H1 (cell line): ENCODE results near the gene RGP1. TPM values are rescaled to one million over a fixed set of nuclear protein-coding genes. Genes with fewer than 3 reads are reported as not detected.

Experiments
- CTCF ChIA-PET: fragments of 300-600 bp; sonication (Branson Sonifier 250); formaldehyde crosslinking; loops from one replicate; lab custom pipeline; 2021; ENCODE audit not compliant: partially characterized antibody; lab: Charles Lee
- POLR2A ChIA-PET: fragments of 300-600 bp; sonication (Branson Sonifier 250); formaldehyde crosslinking; loops from one replicate; lab custom pipeline; 2021; ENCODE audit warnings: inconsistent platforms; ENCODE audit not compliant: partially characterized antibody; lab: Charles Lee
- DNase-seq, 2 experiments: peaks; one replicate each; pipeline versions ENCODE4 v3.0.0 to v3.0.0-alpha.2; 2010 to 2022; ENCODE audit warnings: low spot score in 2 of 2, low read depth in 1 of 2, mixed read lengths in 1 of 2
- FAIRE-seq: peaks from 2 replicates; lab custom pipeline; 2011; peaks lifted over from hg19 to GRCh38; lab: Jason Lieb, UNC
- H2AFZ ChIP-seq: 2 replicates; pipeline ENCODE4 v1.8.1; 2012; ENCODE audit warnings: low read length, inconsistent platforms
- H2AK5ac ChIP-seq: 2 replicates; pipeline ENCODE4 v1.6.1; 2013; ENCODE audit warnings: low read depth, low read length
- H2BK120ac ChIP-seq: replicated peaks from 2 replicates; pipeline ENCODE3; 2013; ENCODE audit warnings: low read depth, low read length, inconsistent platforms
- H2BK12ac ChIP-seq: 2 replicates; pipeline ENCODE4 v1.6.1; 2013; ENCODE audit warnings: low read depth, low read length
- H2BK15ac ChIP-seq: 2 replicates; pipeline ENCODE4 v1.6.1; 2013; ENCODE audit warnings: low read length
- H2BK20ac ChIP-seq: 2 replicates; pipeline ENCODE4 v1.6.1; 2013; ENCODE audit warnings: low read length
- H2BK5ac ChIP-seq: 2 replicates; pipeline ENCODE4 v1.6.1; 2013; ENCODE audit warnings: low read depth, low read length
- H3K14ac ChIP-seq: 2 replicates; pipeline ENCODE4 v1.6.1; 2013; ENCODE audit warnings: inconsistent platforms; ENCODE audit not compliant: insufficient read length
- H3K18ac ChIP-seq: 2 replicates; pipeline ENCODE4 v1.6.1; 2013; ENCODE audit warnings: low read length; ENCODE audit errors: extremely low read depth
- H3K23ac ChIP-seq: 2 replicates; pipeline ENCODE4 v1.6.1; 2013; ENCODE audit warnings: inconsistent platforms; ENCODE audit not compliant: insufficient read length
- H3K23me2 ChIP-seq: 2 replicates; pipeline ENCODE4 v1.6.1; 2013; ENCODE audit warnings: low read depth, low read length
- H3K27ac ChIP-seq: 2 replicates; pipeline ENCODE4 v1.6.1; 2011; ENCODE audit warnings: low read depth, low read length, inconsistent platforms
- H3K27me3 ChIP-seq, 4 experiments: replicated peaks in 1 of 4; 1 replicate in 1 of 4; 2 replicates in 3 of 4; pipeline versions ENCODE4 v1.6.1 to v1.8.1; 2011 to 2013; ENCODE audit warnings: low read length in 3 of 4, mild to moderate bottlenecking in 3 of 4, inconsistent platforms in 2 of 4, mixed read lengths in 2 of 4, moderate library complexity in 1 of 4; ENCODE audit not compliant: control insufficient read depth in 3 of 4, insufficient read depth in 3 of 4; ENCODE audit errors: extremely low read depth in 1 of 4
- H3K36me3 ChIP-seq, 4 experiments: 2 replicates each; pipeline versions ENCODE4 v1.6.1 to v1.8.1; 2011 to 2013; ENCODE audit warnings: mild to moderate bottlenecking in 4 of 4, low read length in 3 of 4, moderate library complexity in 2 of 4, control low read depth in 1 of 4, inconsistent platforms in 1 of 4; ENCODE audit not compliant: insufficient read depth in 4 of 4, control insufficient read depth in 2 of 4
- H3K4ac ChIP-seq: replicated peaks from 2 replicates; pipeline ENCODE3; 2013; ENCODE audit warnings: low read length, low read depth, mixed read lengths, inconsistent platforms; ENCODE audit not compliant: insufficient read length
- H3K4me1 ChIP-seq, 4 experiments: replicated peaks in 1 of 4; 1 replicate in 1 of 4; 2 replicates in 3 of 4; pipeline versions ENCODE4 v1.6.1 to v1.8.1; 2011 to 2013; ENCODE audit warnings: low read length in 3 of 4, inconsistent platforms in 2 of 4, mixed read lengths in 1 of 4; ENCODE audit not compliant: insufficient read depth in 4 of 4, control insufficient read depth in 3 of 4
- H3K4me2 ChIP-seq, 2 experiments: 2 replicates each; pipeline versions ENCODE4 v1.6.1 to v1.8.1; 2011 to 2013; ENCODE audit warnings: low read depth in 2 of 2, low read length in 2 of 2, control low read depth in 1 of 2, inconsistent platforms in 1 of 2, mild to moderate bottlenecking in 1 of 2; ENCODE audit not compliant: insufficient read depth in 1 of 2
- H3K4me3 ChIP-seq, 4 experiments: fragments of 200-600, 300-600 bp in 1 of 4; sonication (generic), shearing (Covaris generic), sonication (Bioruptor Twin) in 1 of 4; 2 replicates each; pipeline versions ENCODE4 v1.5.1 to v1.8.1; 2011 to 2016; ENCODE audit warnings: low read length in 4 of 4, low read depth in 3 of 4, control low read depth in 2 of 4, inconsistent platforms in 2 of 4, mild to moderate bottlenecking in 2 of 4, mixed read lengths in 1 of 4, moderate library complexity in 1 of 4; ENCODE audit not compliant: insufficient read depth in 2 of 4; ENCODE audit errors: extremely low read depth in 1 of 4
- H3K56ac ChIP-seq: replicated peaks from 2 replicates; pipeline ENCODE3; 2013; ENCODE audit warnings: low read depth, mild to moderate bottlenecking, mixed read lengths, low read length, inconsistent platforms; ENCODE audit not compliant: insufficient read length
- H3K79me1 ChIP-seq: 2 replicates; pipeline ENCODE4 v1.6.1; 2013; ENCODE audit warnings: low read depth, low read length, control low read depth
- H3K79me2 ChIP-seq, 2 experiments: 2 replicates each; pipeline versions ENCODE4 v1.6.1 to v1.8.1; 2012 to 2013; ENCODE audit warnings: low read length in 2 of 2, mild to moderate bottlenecking in 2 of 2, inconsistent platforms in 1 of 2; ENCODE audit not compliant: insufficient read depth in 2 of 2, control insufficient read depth in 1 of 2
- H3K9ac ChIP-seq, 4 experiments: replicated peaks in 1 of 4; 1 replicate in 1 of 4; 2 replicates in 3 of 4; pipeline versions ENCODE4 v1.6.1 to v1.8.1; 2011 to 2013; ENCODE audit warnings: low read depth in 3 of 4, low read length in 3 of 4, control low read depth in 2 of 4, mild to moderate bottlenecking in 2 of 4, moderate library complexity in 2 of 4, inconsistent platforms in 1 of 4; ENCODE audit errors: extremely low read depth in 1 of 4
- H3K9me3 ChIP-seq, 2 experiments: 2 replicates each; pipeline versions ENCODE4 v1.6.1 to v1.8.1; 2012 to 2013; ENCODE audit warnings: mild to moderate bottlenecking in 2 of 2, moderate library complexity in 2 of 2, control low read depth in 1 of 2, inconsistent platforms in 1 of 2, low read depth in 1 of 2, low read length in 1 of 2, mixed read lengths in 1 of 2; ENCODE audit not compliant: insufficient read depth in 2 of 2
- H4K20me1 ChIP-seq, 2 experiments: replicated peaks in 1 of 2; 2 replicates each; pipeline versions ENCODE3 to v1.8.1; 2011 to 2013; ENCODE audit warnings: inconsistent platforms in 2 of 2, low read length in 2 of 2, mild to moderate bottlenecking in 1 of 2; ENCODE audit not compliant: insufficient read depth in 2 of 2, control insufficient read depth in 1 of 2
- H4K5ac ChIP-seq: 2 replicates; pipeline ENCODE4 v1.6.1; 2013; ENCODE audit warnings: low read length, low read depth, mixed read lengths, inconsistent platforms; ENCODE audit not compliant: insufficient read length
- H4K8ac ChIP-seq: 2 replicates; pipeline ENCODE4 v1.8.0; 2013; ENCODE audit warnings: mild to moderate bottlenecking, moderate library complexity, low read length, inconsistent platforms; ENCODE audit not compliant: insufficient read depth; ENCODE audit errors: extremely low read depth
- H4K91ac ChIP-seq: replicated peaks from 2 replicates; pipeline ENCODE3; 2013; ENCODE audit warnings: low read length, mixed read lengths, inconsistent platforms; ENCODE audit not compliant: insufficient read length
- CEBPB ChIP-seq: IDR thresholded peaks from 2 replicates; pipeline ENCODE4 v1.6.1; 2012; ENCODE audit warnings: low read depth, low read length
- CHD1 ChIP-seq: IDR thresholded peaks from 2 replicates; pipeline ENCODE4 v1.6.1; 2012; ENCODE audit warnings: low read depth, low read length, improper control_type of control experiment
- CREB1 ChIP-seq: IDR thresholded peaks from 2 replicates; pipeline ENCODE4 v1.6.1; 2012; ENCODE audit warnings: inconsistent platforms
- EZH2 ChIP-seq: fragments of 200-600 bp; sonication (generic); IDR thresholded peaks from 2 replicates; pipeline ENCODE4 v1.7.1; 2012; ENCODE audit warnings: low read depth, mild to moderate bottlenecking, moderate library complexity, low read length, inconsistent platforms; ENCODE audit not compliant: severe bottlenecking
- HDAC2 ChIP-seq, 2 experiments: fragments of 300-600 bp in 1 of 2; sonication (generic) in 1 of 2; IDR thresholded peaks; 2 replicates each; pipeline ENCODE4 v1.6.1; 2011 to 2012; ENCODE audit warnings: low read depth in 2 of 2, low read length in 2 of 2, mild to moderate bottlenecking in 2 of 2, moderate library complexity in 2 of 2, borderline replicate concordance in 1 of 2, inconsistent platforms in 1 of 2
- JUN ChIP-seq: IDR thresholded peaks from 2 replicates; pipeline ENCODE4 v1.6.1; 2011; ENCODE audit warnings: low read depth, mild to moderate bottlenecking, improper control_type of control experiment, low read length
- KDM4A ChIP-seq: IDR thresholded peaks from one replicate; pipeline ENCODE4 v1.7.1; 2012; ENCODE audit warnings: low read depth, mild to moderate bottlenecking, moderate library complexity, low read length, inconsistent platforms; ENCODE audit not compliant: severe bottlenecking
- NANOG ChIP-seq: IDR thresholded peaks from 2 replicates; pipeline ENCODE4 v1.6.1; 2011; ENCODE audit warnings: low read length, low read depth, mild to moderate bottlenecking, inconsistent platforms; ENCODE audit not compliant: insufficient read depth, poor library complexity, severe bottlenecking
- PHF8 ChIP-seq: fragments of 200-600 bp; sonication (generic); conservative IDR thresholded peaks from 2 replicates; pipeline ENCODE4 v1.7.1; 2012; ENCODE audit warnings: low read depth, mild to moderate bottlenecking, inconsistent platforms, low read length, moderate library complexity
- POLR2AphosphoS5 ChIP-seq: IDR thresholded peaks from 2 replicates; pipeline ENCODE4 v1.6.1; 2011; ENCODE audit warnings: low read depth, low read length
- SIN3A ChIP-seq, 2 experiments: IDR thresholded peaks in 1 of 2; conservative IDR thresholded peaks in 1 of 2; 2 replicates each; pipeline ENCODE4 v1.6.1; 2011 to 2012; ENCODE audit warnings: low read length in 2 of 2, improper control_type of control experiment in 1 of 2, low read depth in 1 of 2, mild to moderate bottlenecking in 1 of 2
- SIRT6 ChIP-seq: IDR thresholded peaks from one replicate; pipeline ENCODE4 v1.7.1; 2012; ENCODE audit warnings: low read length, inconsistent platforms
- SP2 ChIP-seq: IDR thresholded peaks from 2 replicates; pipeline ENCODE4 v1.6.1; 2012; ENCODE audit warnings: mild to moderate bottlenecking, low read length, inconsistent platforms
- SUZ12 ChIP-seq: fragments of 200-600 bp; sonication (generic); IDR thresholded peaks from 2 replicates; pipeline ENCODE4 v1.6.1; 2012; ENCODE audit warnings: mild to moderate bottlenecking, inconsistent platforms, low read length, moderate library complexity, mixed read lengths
- YY1 ChIP-seq: IDR thresholded peaks from 2 replicates; pipeline ENCODE4 v1.6.1; 2011; ENCODE audit warnings: low read depth, mild to moderate bottlenecking, low read length
- WGBS, 2 experiments: shearing (Covaris generic) in 1 of 2; methylation state at CpG; one replicate each; pipeline versions ENCODE4 v1.1.6 to v1.1.7; 2013 to 2015; ENCODE audit warnings: low lambda C conversion rate in 2 of 2, mixed read lengths in 2 of 2, inconsistent platforms in 1 of 2, low coverage in 1 of 2, missing lambda C conversion rate in 1 of 2; ENCODE audit not compliant: insufficient replicate concordance in 2 of 2, insufficient coverage in 1 of 2, insufficient read length in 1 of 2; ENCODE audit errors: extremely low coverage in 1 of 2, missing lambda C conversion rate in 1 of 2; 5-methylcytosine and 5-hydroxymethylcytosine counted together
- polyA plus RNA-seq, 7 experiments: library from polyadenylated mRNA; depleted of rRNA in 3 of 7; stranded (reverse) in 5 of 7; unstranded in 2 of 7; fragments of >200 nt in 5 of 7; fragments of 200-250 nt in 2 of 7; gene quantifications; 1 replicate in 5 of 7; 2 replicates in 1 of 7; 4 replicates in 1 of 7; pipeline versions ENCODE4 v1.2.1 to v1.2.3, GENCODE V29; 2011 to 2013; ENCODE audit warnings: missing spikeins in 2 of 7, mixed read lengths in 2 of 7
- total RNA-seq: library from RNA; stranded (reverse); fragmentation: NEBNext Ultra II Directional; extraction: Animal tissue kit (Norgen Biotek cat#: 25700); gene quantifications from 2 replicates; pipeline ENCODE4 v1.2.1, GENCODE V29; 2021

The RGP1 gene
- total and polyA plus RNA-seq, 2 of the 8 experiments (the other 6 are each of a cell fraction or from before 2014, with no cell fraction given), result 11.8 to 22.7 TPM

DNA sequence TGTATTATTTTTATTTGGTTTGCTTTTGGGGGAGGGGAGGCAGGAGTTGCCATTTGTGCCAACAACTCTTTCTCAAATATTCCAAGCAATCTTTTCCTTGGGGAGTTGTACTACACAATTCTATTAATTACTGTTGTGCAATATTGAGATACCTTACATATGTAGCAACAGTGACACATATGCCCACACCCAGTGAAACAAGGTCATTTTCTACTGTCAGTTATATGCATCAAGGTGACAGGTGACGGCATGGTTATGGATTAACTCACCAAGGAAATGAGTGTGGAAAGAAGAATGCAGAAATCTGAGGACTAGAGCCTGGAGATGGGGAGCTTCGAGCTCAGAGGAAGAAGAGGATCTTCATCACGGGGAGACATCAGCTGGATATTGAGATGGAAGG is 22.9 kb downstream of the RGP1 start:
- H3K23me2 ChIP-seq, result no peaks in the 10 kb centered on the region
- no peak overlapping the region for H4K5ac ChIP-seq
- no peak overlapping the region for H3K56ac ChIP-seq
- WGBS, 2 experiments, result 95% methylated on average over 3 of the region's 3 CpGs; no CpG with 5 or more reads in 1 of the 2 experiments
- no peak overlapping the region for H3K4me3 ChIP-seq
- no peaks in the 10 kb centered on the region for H3K9me3 ChIP-seq
- no peaks in the 10 kb centered on the region for H4K20me1 ChIP-seq
- no peak overlapping the region for H3K27ac ChIP-seq
- ChIA-PET CTCF (interaction anchor here (1.2 to 3.2 kb wide), 3 partner anchors 9 to 114 kb away, joined by 3 to 12 read pairs (median 4); partner anchors contain the start of genes CCDC107 and RMRP), POLR2A (interaction anchor here (1.2 kb wide), 1 partner anchor 38 kb away, joined by 3 read pairs; no protein-coding TSS in a partner anchor)
- no peak overlapping the region for H2BK20ac ChIP-seq
- no peaks in the 10 kb centered on the region for H3K27me3 ChIP-seq
- H2BK120ac ChIP-seq, result no peak overlapping the region
- no peak overlapping the region for H2AFZ ChIP-seq
- H3K4ac ChIP-seq, result no peak overlapping the region
- no peak overlapping the region for H4K8ac ChIP-seq
- H3K36me3 ChIP-seq, result no peaks in the 10 kb centered on the region
- FAIRE-seq (no peak), DNase-seq (no peak)
- H3K79me2 ChIP-seq, result no peaks in the 10 kb centered on the region
- no peak overlapping the region for H2AK5ac ChIP-seq
- H3K4me1 ChIP-seq, result peaks cover 0 to 6% (median 4%) of the 10 kb centered on the region in 4 experiments; a peak in 6 of 7 replicates
- H4K91ac ChIP-seq, result no peak overlapping the region
- H2BK12ac ChIP-seq, result no peak overlapping the region
- no peak overlapping the region for H3K18ac ChIP-seq
- H2BK15ac ChIP-seq, result no peak overlapping the region
- H3K4me2 ChIP-seq, result no peak overlapping the region
- no peak overlapping the region for H3K23ac ChIP-seq
- H2BK5ac ChIP-seq, result no peak overlapping the region
- H3K79me1 ChIP-seq, result no peaks in the 10 kb centered on the region
- H3K9ac ChIP-seq, result no peak overlapping the region
- H3K14ac ChIP-seq, result no peak overlapping the region
- TF ChIP-seq HDAC2 (IDR thresholded peaks at IDR 0.05; ENCODE audit: borderline replicate concordance in 1 of 2, low read depth in 2 of 2, low read length in 2 of 2) (no peak), EZH2 (no peak), CEBPB (no peak), KDM4A (no peak), YY1 (no peak), CHD1 (no peak), SP2 (no peak), SIN3A (conservative IDR thresholded peaks at IDR 0.05 in 1 of 2, IDR thresholded peaks at IDR 0.05 in 1 of 2; ENCODE audit: low read depth in 1 of 2, low read length in 2 of 2) (no peak), JUN (no peak), POLR2AphosphoS5 (no peak), NANOG (no peak), PHF8 (no peak), CREB1 (no peak), SIRT6 (no peak), SUZ12 (no peak)
